ENCODE measurements around the gene CR1. TPM values are rescaled to one million over a fixed set of nuclear protein-coding genes. Genes with fewer than 3 reads are reported as not detected.
"Not testable (repeated sequence)": the region's sequence is repeated elsewhere in the genome, so short reads cannot be mapped to it uniquely, and the experiment has no call there.

Gene CR1
- total RNA-seq, 1 donor from 2014 or later: not detected

GRCh38 chr1:207502726-207503125 is 6.8 kb downstream of the CR1 start:
- no peak for DNase-seq (ENCODE audit: extremely low read depth, low read depth, low spot score)

- DNase-seq (ENCODE audit: extremely low read depth, low read depth, low spot score): no peak
Measured at GRCh38 chr1:207503950-207504349, 8.0 kb downstream of the CR1 start.

DNA sequence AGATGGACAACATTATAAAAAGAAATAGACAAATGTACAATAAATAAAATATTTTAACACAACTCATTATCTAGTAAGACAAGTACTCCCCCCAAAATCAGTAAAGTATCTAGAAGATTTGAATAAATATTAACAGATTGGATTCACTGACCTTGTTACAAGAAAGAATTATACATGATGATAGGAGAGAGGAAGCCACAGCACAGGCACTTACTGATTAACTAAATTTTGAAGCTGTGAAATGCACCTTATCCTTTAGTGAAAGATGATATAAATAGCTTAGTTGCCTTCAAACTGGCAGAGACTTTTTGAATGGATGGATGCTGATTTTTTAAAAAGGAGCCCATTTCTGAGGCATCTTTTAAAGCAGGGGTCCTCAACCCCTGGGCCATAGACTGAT is 8.5 kb downstream of the CR1 start:
- no peak for DNase-seq (ENCODE audit: extremely low read depth, low read depth, low spot score)

DNA sequence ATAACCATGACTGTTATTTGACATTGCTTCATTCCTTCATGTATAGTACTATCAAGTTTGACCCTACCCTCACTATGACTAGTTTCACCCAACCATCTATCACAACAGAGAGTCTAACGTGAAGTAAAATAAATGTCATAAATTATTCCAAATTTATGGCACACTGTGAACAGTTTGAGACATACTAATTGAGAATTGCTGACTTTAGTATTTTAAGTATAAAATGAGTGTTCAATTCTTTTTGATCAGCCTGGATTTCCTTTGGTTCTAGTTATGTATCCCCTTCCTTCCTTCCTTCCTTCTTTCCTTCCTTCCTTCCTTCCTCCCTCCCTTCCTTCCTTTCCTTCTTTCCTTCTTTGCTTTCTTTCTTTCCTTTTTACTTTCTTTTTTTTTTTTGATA is 14.5 kb downstream of the CR1 start:
- no peak for DNase-seq (ENCODE audit: extremely low read depth, low read depth, low spot score)

GRCh38 chr1:207514890-207515289 is 18.9 kb downstream of the CR1 start:
- DNase-seq (ENCODE audit: extremely low read depth, low read depth, low spot score): no peak

GRCh38 chr1:207516729-207517128 is 20.8 kb downstream of the CR1 start:
- no peak for DNase-seq (ENCODE audit: extremely low read depth, low read depth, low spot score)

DNA sequence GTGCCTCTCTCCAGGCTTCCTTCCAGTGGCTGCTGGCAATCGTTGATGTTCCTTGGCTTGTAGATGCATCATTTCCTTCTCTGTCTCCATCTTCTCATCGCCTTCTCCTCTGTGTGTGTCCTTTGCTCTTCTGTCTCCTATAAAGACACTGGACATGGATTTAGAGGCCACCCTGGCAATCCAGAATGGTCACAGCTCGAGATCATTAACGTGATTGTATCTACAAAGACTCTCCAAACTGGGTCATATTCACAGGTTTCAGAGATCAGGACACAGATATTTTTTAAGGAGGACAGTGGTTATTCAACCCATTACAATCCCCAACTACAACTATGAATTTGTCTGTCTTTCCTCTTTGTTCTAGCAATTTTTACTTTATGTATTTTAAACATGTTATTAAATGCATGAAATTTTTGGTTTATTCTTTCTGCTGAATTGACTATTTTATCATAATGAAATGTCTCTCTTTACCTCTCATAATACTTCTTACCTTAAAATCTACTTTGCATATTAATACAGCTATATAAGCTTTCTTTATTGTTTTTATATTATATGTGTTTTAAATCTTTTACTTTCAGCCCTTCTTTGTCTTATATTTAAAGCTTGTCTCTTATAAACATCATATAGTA is 22.8 kb downstream of the CR1 start:
- no peak for DNase-seq (ENCODE audit: extremely low read depth, low read depth, low spot score)

DNA sequence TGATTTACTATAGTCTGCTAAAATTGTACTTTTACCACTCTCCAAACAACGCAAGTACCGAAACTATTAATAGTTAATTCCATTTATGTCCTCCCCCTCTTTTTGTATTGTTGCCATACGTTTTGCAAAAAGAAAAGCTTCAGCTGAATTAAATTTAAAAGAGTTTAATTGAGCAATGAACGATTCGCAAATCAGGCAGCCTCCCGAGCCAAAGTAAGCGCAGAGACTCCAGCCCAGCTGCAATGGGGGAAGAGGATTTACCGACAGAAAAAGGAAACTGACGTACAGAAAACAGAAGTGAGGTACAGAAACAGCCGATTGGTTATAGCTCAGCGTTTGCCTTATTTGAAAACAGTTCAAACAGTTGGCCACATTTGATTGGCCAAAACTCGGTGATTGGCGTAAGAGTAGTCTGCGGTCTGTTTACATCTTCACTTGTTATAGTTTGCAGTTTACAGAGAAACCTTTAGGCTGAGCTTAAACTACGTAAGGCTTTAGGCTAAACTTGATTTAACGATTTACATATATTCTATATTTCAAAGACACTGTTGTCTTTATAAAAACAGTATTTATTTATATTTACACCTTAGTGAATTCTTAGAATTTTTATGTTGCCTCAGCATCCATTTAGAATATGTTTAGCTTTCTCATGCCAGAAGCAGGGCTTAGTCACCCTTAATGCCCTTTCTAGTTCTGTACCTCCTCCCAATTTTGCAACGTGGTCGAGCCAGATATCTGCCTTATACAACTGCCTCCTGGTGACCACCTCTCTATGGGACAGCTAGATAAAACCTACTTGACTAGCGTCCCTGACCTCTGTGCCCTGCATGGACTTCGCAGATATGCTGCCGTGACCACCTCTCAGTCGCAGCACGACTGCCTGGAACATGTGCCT is 23.8 kb downstream of the CR1 start:
- DNase-seq (ENCODE audit: extremely low read depth, low read depth, low spot score): no peak

DNA sequence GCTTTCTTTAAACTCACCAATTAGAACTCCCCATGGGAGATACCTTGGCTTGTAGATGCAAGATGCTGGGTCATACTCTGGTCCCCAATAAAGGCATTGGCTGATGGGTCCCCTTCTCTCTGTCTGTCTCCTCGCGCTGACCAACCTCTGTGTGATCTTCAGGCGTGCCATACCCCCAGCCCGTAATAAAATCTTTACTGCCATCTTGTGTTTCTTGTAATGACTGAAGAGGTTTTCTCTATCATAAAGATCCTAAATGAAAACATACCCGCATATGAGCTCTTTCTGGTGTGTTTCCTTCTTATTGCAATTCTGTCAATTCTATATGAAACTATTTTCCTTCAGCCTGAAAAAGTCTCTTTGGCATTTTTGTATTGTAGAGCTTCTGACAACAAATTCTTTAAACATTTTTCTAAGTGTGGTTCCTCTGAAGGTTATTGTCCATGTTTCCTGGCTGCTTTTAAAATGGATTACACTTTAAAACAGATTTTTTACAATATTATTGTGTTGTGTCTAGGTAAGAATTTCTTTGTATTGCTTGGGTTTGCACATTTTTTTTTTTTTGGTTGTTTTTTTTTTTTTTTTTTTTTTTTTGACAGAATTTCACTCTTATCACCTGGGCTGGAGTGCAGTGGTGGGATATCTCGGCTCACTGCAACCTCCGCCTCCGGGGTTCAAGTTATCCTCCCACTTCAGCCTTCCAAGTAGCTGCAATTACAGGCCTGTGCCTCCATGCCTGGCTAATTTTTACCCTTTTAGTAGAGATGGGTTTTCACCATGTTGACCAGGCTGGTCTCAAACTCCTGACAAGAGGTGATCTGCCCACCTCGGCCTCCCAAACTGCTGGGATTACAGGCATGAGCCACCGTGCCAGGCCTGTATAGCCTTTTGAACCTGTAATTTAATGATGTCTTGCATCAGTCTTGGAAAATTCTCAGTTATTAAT is 24.7 kb downstream of the CR1 start:
- not testable (repeated sequence) for DNase-seq (ENCODE audit: extremely low read depth, low read depth, low spot score)

GRCh38 chr1:207525239-207525638 is 29.3 kb downstream of the CR1 start:
- DNase-seq (ENCODE audit: extremely low read depth, low read depth, low spot score): not testable (repeated sequence)

GRCh38 chr1:207528401-207528800 is 32.4 kb downstream of the CR1 start:
- not testable (repeated sequence) for DNase-seq (ENCODE audit: extremely low read depth, low read depth, low spot score)

DNA sequence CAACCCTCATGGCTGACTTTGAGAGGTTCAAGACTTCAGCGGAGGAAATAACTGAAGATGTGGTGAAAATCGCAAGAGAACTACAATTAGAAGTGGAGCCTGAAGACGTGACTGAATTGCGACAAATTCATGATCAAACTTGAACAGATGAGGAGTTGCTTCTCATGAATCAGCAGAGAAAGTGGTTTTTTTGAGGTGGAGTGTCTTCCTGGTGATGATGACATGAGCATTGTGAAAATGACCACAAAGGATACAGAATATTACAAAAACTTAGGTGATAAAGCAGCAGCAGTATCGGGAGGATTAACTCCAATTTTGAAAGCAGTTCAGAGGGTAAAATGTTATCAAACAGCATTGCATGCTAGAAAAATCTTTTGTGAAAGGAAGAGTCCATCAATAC is 40.3 kb downstream of the CR1 start:
- not testable (repeated sequence) for DNase-seq (ENCODE audit: extremely low read depth, low read depth, low spot score)

- not testable (repeated sequence) for DNase-seq (ENCODE audit: extremely low read depth, low read depth, low spot score)
Measured at GRCh38 chr1:207546677-207547357, 50.9 kb downstream of the CR1 start.

GRCh38 chr1:207554823-207555222 is 58.9 kb downstream of the CR1 start:
- DNase-seq (ENCODE audit: extremely low read depth, low read depth, low spot score): not testable (repeated sequence)

DNA sequence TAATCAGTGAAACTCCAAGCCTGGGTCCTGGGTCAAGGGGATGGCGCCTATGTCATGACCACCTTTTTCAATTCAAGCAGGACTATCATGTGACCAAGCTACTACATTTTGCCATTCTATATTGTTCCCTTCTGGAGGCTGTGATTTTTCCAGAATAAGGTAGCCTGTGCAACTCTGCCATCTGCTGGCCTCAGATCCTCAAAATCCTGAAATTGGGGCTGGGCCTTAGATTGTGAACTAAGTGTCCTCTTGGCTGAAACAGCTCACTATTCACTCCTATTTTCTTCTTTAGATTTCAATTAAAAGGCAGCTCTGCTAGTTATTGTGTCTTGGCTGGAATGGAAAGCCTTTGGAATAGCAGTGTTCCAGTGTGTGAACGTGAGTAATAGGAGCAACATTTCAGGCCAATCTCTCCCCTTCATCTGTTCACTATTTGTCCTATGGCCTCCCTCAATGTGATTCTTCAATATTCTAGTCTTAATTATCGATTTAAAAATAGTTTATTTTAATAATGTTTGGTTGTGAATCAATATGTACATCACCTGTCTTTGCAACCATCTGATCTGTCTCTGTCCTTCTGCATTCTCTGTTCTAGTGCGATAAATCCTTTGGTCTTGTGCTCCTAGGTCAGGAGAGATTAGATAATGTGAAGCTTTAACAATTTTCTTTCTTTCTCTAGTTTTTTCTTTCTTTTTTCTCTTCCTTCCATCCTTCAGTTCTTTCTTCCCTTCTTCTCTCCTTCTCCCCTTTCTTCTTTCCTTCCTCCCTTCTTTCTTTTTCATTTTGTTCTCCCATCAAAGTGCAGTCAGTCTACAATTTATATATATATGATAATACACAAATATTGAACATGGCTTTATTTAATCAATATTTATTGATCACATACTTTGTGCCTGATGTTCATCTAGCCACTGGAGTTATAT is 69.8 kb downstream of the CR1 start:
- no peak for DNase-seq (ENCODE audit: extremely low read depth, low read depth, low spot score)

DNA sequence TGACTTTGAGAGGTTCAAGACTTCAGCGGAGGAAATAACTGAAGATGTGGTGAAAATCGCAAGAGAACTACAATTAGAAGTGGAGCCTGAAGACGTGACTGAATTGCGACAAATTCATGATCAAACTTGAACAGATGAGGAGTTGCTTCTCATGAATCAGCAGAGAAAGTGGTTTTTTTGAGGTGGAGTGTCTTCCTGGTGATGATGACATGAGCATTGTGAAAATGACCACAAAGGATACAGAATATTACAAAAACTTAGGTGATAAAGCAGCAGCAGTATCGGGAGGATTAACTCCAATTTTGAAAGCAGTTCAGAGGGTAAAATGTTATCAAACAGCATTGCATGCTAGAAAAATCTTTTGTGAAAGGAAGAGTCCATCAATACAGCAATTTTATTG is 76.0 kb downstream of the CR1 start:
- not testable (repeated sequence) for DNase-seq (ENCODE audit: extremely low read depth, low read depth, low spot score)

GRCh38 chr1:207573074-207573473 is 77.1 kb downstream of the CR1 start:
- DNase-seq (ENCODE audit: extremely low read depth, low read depth, low spot score): not testable (repeated sequence)

DNA sequence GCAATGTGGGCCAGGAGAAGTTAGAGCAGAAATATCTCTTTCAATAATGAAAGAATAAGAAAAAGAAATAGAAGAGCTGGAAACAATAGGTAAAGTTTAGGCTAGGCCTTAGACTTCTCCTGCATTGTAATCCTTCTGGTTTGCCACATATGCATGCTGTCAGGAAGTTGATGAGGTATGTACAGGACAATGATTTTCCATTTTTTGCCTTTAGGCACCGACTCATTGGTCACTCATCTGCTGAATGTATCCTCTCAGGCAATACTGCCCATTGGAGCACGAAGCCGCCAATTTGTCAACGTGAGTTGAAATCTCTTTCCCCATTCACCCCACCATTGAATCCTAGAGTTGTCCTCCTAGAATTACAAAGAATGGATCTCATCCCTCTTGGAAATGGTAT is 79.4 kb downstream of the CR1 start:
- DNase-seq (ENCODE audit: extremely low read depth, low read depth, low spot score): not testable (repeated sequence)

GRCh38 chr1:207578796-207579435 is 83.0 kb downstream of the CR1 start:
- DNase-seq (ENCODE audit: extremely low read depth, low read depth, low spot score): no peak
